ENCODE data around the gene IGSF8.
A peak's percentile ranks its signal among the peaks of the same experiment; 100 is the strongest.
"Not testable (repeated sequence)": the region's sequence is repeated elsewhere in the genome, so short reads cannot be mapped to it uniquely, and the experiment has no call there.

The IGSF8 gene

GRCh38 chr1:160062230-160062532, 36.2 kb downstream of the IGSF8 start:
- no peak for DNase-seq

GRCh38 chr1:160061369-160062229, 36.8 kb downstream of the IGSF8 start:
- no peak for DNase-seq

GRCh38 chr1:160058087-160058486, 40.3 kb downstream of the IGSF8 start:
- DNase-seq = no peak

GRCh38 chr1:160056648-160057169, 41.7 kb downstream of the IGSF8 start:
- no peak for DNase-seq

GRCh38 chr1:160053548-160054365, 44.7 kb downstream of the IGSF8 start:
- DNase-seq = no peak

- no peak for DNase-seq
These were observed 45.5 kb downstream of the IGSF8 start for GRCh38 chr1:160052936-160053335.

- no peak for DNase-seq
These were observed 47.8 kb downstream of the IGSF8 start for GRCh38 chr1:160050619-160051018.

GRCh38 chr1:160050182-160050581, 48.2 kb downstream of the IGSF8 start:
- not testable (repeated sequence) for DNase-seq

- no peak for DNase-seq
These were observed 49.3 kb downstream of the IGSF8 start for GRCh38 chr1:160049101-160049500.

GRCh38 chr1:160048335-160048734, 50.1 kb downstream of the IGSF8 start:
- no peak for DNase-seq

- no peak for DNase-seq
These were observed 51.1 kb downstream of the IGSF8 start for GRCh38 chr1:160047111-160047991.

GRCh38 chr1:160046494-160047110, 51.8 kb downstream of the IGSF8 start:
- DNase-seq = peak; percentile 19

GRCh38 chr1:160045653-160046052, 52.8 kb downstream of the IGSF8 start:
- DNase-seq = no peak

GRCh38 chr1:160043543-160043942, 54.9 kb downstream of the IGSF8 start:
- no peak for DNase-seq

Data from fibroblast of skin of right quadriceps (primary cell).